ENCODE data around the gene OXT.

Gene OXT

DNA sequence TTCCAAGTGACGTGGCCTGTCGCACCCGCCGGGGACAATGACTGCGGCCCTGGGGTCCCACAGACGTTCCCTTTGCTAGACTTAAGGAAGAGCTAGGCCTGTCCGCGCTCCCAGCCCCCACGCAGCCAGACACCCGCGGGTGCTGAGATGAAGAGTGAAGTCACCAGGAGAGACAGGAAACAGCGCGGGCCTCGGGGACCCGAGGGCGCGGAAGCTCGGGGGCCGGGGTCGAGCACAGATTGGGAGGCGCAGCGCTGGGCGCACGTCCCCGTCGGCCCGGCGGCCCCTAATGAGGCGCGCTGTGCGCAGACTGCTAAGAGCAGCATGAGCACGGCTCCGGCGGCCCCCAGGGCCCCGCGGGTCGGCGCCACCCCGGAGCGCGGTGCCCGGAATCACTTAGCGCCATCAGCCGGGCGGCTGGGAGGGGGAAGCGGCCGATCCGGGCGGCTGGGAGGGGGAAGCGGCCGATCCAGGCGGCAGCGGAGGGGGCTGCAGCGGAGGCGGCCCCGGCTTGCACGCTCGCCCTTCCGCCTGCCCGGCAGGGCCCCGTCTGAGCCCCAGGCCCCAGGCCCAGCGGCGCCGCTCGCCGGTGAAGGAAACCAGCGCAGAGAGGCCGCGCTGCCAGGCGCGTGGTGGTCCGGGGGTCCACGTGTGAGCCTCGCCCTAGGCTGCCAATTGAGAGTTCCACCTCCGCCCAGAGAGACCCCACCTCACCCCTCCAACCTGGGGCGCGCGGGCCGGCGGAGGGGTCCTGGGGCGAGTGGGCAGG, 21.4 kb downstream of the OXT start:
- no peak overlapping the region; the same call in 1 of the 2 replicates for H3K4me3 ChIP-seq (ENCODE audit: low read depth, low read length)
- TF ChIP-seq CTCF (IDR thresholded peaks at IDR 0.05; ENCODE audit: low read depth, low read length) = no peak

DNA sequence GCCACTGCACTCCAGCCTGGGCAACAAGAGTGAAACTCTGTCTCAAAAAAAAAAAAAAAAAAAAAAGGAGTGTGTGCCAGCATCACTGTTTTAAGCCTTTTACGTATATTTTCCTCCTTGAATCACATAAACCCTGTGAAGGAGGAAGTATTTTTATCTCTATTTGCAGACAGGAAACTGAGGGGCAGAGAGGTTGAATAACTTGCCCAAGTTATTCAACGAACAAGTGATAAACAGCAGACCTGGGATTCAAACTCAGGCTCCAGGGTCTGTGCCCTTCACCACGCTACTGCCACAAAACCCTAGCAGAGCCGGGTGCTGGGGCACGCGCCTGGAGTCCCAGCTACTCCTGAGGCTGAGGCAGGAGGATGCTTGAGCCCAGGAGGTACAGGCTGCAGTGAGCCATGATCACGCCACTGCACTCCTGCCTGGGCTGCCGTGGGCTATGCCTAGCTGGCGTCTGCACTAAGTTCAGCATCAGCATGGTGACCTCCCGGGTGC, 22.5 kb downstream of the OXT start:
- no peak overlapping the region for H3K4me3 ChIP-seq (ENCODE audit: low read depth, low read length)
- TF ChIP-seq CTCF (IDR thresholded peaks at IDR 0.05; ENCODE audit: low read depth, low read length) = no peak

DNA sequence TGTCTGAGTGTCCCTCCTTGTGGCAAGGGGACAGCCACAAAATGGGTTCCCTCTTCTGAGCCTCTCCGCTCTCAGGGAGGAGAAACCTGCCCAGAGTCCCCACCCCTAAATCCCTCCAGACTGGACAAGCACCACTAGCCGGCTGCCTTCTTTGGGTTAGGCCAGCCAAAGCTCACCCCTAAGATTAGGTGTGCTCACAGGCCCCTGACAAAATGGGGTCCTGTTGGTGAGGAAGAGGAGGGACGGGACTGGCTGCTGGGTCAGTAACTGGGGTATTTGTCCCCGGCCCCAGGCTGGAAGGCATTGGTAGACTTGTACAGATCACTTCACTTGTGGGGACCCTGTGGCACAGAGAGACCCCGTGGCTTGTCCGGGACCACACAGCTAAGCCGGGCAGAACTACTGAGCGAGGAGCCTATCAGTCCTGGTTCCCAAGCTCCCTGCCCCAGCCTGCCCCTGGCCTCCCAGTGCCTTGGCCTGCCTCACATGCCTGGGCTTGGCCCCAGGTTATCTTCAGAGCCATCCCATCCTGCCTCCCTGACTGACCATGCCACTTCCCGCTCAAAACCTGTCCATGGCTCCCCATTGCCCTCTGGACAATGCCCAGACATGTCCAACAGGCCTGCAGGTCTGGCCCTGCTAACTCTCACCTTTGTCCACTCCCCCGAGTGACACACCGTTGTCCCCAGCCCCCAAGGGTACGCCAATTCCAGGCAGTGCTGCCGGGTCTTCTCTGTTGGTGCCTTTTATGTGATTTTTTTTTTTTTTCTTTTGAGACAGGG, 23.6 kb downstream of the OXT start:
- H3K4me3 ChIP-seq (ENCODE audit: low read depth, low read length) = no peak overlapping the region
- no peak for TF ChIP-seq CTCF (IDR thresholded peaks at IDR 0.05; ENCODE audit: low read depth, low read length)

GRCh38 chr20:3100480-3100879, 29.1 kb downstream of the OXT start:
- no peak for TF ChIP-seq CTCF (IDR thresholded peaks at IDR 0.05; ENCODE audit: low read depth, low read length)
- H3K4me3 ChIP-seq (ENCODE audit: low read depth, low read length) = no peak overlapping the region

GRCh38 chr20:3101251-3101650, 29.8 kb downstream of the OXT start:
- H3K4me3 ChIP-seq (ENCODE audit: low read depth, low read length) = no peak overlapping the region
- TF ChIP-seq CTCF (IDR thresholded peaks at IDR 0.05; ENCODE audit: low read depth, low read length) = no peak

DNA sequence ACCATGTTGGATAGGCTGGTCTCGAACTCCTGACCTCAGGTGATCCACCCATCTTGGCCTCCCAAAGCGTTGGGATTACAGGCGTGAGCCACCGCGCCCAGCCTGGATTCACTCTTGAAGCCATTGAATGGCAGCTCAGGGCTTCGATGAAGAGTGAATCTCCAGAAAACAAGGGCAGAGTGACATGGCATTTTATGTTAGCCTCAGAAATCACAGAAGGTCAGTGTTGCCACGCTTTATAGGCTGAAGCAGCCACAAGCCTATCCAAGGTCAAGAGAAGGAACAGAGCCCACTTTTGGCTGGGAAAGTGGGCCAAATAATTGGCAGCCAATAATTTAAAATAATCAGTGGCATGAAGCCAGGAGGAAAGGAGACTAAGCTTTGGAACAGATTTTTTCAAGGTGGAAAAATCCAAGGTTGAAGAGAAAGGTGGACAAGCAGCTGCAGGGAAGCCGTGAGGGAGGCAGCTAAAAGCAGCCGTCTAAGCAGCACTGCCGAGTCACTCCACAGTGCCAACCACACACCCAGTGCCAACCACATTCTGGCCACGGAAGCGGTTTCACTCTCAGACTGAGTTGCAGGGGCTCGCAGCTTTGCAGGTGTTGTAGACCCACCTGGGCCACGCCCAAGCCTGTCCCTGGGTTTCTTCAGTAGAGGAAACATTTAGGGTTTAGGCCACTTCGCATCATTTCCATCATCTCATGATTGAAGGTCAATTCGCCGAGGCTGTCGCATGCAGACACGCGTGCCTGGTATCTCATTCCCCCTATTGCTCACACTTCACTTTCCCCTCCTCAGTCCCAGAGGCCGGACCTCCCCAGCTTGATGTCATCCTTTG, 30.5 kb downstream of the OXT start:
- no peak for TF ChIP-seq CTCF (IDR thresholded peaks at IDR 0.05; ENCODE audit: low read depth, low read length)
- no peak overlapping the region for H3K4me3 ChIP-seq (ENCODE audit: low read depth, low read length)

All from WI38 (cell line).